Activated CD8-positive, alpha-beta T cell treated with anti-CD3 and anti-CD28 coated beads for 36 hours (primary cell): ENCODE results near the gene TK2. TPM values are rescaled to one million over a fixed set of nuclear protein-coding genes. Genes with fewer than 3 reads are reported as not detected.

Experiments used
- ATAC-seq: fragments of 200-7000 bp; cut with Tn5 transposase; one replicate; pipeline ENCODE4 v1.10.0; 2021; ENCODE audit warnings: mild to moderate bottlenecking, moderate library complexity
- CTCF ChIA-PET: fragments of 350-600 bp; sonication (Branson Sonifier 250); formaldehyde crosslinking; loops from one replicate; lab custom pipeline; 2021; ENCODE audit warnings: antibody characterized with exemption; lab: Charles Lee
- POLR2A ChIA-PET: fragments of 350-600 bp; sonication (Branson Sonifier 250); formaldehyde crosslinking; loops from one replicate; lab custom pipeline; 2021; ENCODE audit warnings: antibody characterized with exemption; lab: Charles Lee
- DNase-seq: peaks from one replicate; pipeline ENCODE4 v3.0.0-alpha.2; 2020
- H3K27ac Mint-ChIP-seq: one replicate; pipeline ENCODE4 v1.8.0; 2021; ENCODE audit warnings: mild to moderate bottlenecking, mixed read lengths
- H3K27me3 Mint-ChIP-seq: one replicate; pipeline ENCODE4 v1.8.0; 2021; ENCODE audit warnings: mixed read lengths
- H3K36me3 Mint-ChIP-seq: one replicate; pipeline ENCODE4 v1.8.0; 2021; ENCODE audit warnings: low read depth, mixed read lengths
- H3K4me1 Mint-ChIP-seq: one replicate; pipeline ENCODE4 v1.8.0; 2021; ENCODE audit warnings: low read depth, mixed read lengths
- H3K4me3 Mint-ChIP-seq: one replicate; pipeline ENCODE4 v1.8.0; 2021; ENCODE audit warnings: mild to moderate bottlenecking, moderate library complexity, mixed read lengths
- H3K9me3 Mint-ChIP-seq: one replicate; pipeline ENCODE4 v1.8.0; 2021; ENCODE audit warnings: mixed read lengths
- CTCF ChIP-seq: fragments of 200-600 bp; IDR thresholded peaks from one replicate; pipeline ENCODE4 v1.8.0; 2022; ENCODE audit warnings: antibody characterized with exemption, mild to moderate bottlenecking
- intact Hi-C: fragments of 100-400 bp; cut with micrococcal nuclease; formaldehyde crosslinking; loops from one replicate; pipeline ENCODE4 v1.10.0; 2022
- total RNA-seq, 2 experiments: library from RNA; stranded (reverse); gene quantifications; one replicate each; pipeline ENCODE4 v1.2.3, GENCODE V29; 2021

TK2 gene
- total RNA-seq, 2 experiments from 2014 or later, result 3.2 to 4.4 TPM

GRCh38 chr16:66562409-66562808 is 12.5 kb upstream of the TK2 start:
- Mint-ChIP-seq H3K9me3 (no peaks in the 10 kb centered on the region), H3K27me3 (no peaks in the 10 kb centered on the region), H3K4me3 (no peak overlapping the region), H3K27ac (peak overlapping the region; percentile 64), H3K36me3 (peaks cover 58% of the 10 kb centered on the region), H3K4me1 (peaks cover 56% of the 10 kb centered on the region)
- ATAC-seq (no peak), DNase-seq (no peak)
- POLR2A ChIA-PET, result interaction anchor here (0.6 to 2.9 kb wide), 3 partner anchors 9 to 43 kb away, joined by 3 to 16 read pairs (median 3); partner anchors contain the start of gene CKLF
- CTCF ChIA-PET, result interaction anchor here (0.9 to 4.4 kb wide), 19 partner anchors 10 to 178 kb away, joined by 3 to 30 read pairs (median 13); partner anchors contain the start of genes CKLF, CMTM2 and CMTM3
- intact Hi-C loops, result loop anchor here (5.0 kb wide), 1 partner anchor 45 kb away; no protein-coding TSS in a partner anchor
- TF ChIP-seq CTCF, result peak; percentile 44

GRCh38 chr16:66561381-66562080 is 11.6 kb upstream of the TK2 start:
- no peak for TF ChIP-seq CTCF
- intact Hi-C loops, result loop anchor here (5.0 kb wide), 1 partner anchor 46 kb away; no protein-coding TSS in a partner anchor
- DNase-seq (no peak), ATAC-seq (no peak)
- Mint-ChIP-seq H3K9me3 (no peaks in the 10 kb centered on the region), H3K4me3 (no peak overlapping the region), H3K27me3 (no peaks in the 10 kb centered on the region), H3K27ac (peak overlapping the region; percentile 76), H3K36me3 (peaks cover 51% of the 10 kb centered on the region), H3K4me1 (peaks cover 56% of the 10 kb centered on the region)
- ChIA-PET POLR2A (interaction anchor here (0.6 to 2.9 kb wide), 3 partner anchors 8 to 44 kb away, joined by 3 to 16 read pairs (median 3); partner anchors contain the start of gene CKLF), CTCF (interaction anchor here (1.1 to 4.4 kb wide), 16 partner anchors 9 to 179 kb away, joined by 3 to 30 read pairs (median 14); partner anchors contain the start of genes CKLF, CMTM2 and CMTM3)

- POLR2A ChIA-PET, result interaction anchor here (1.0 to 2.5 kb wide), 3 partner anchors 9 to 38 kb away, joined by 4 to 10 read pairs (median 4); partner anchors contain the start of genes CKLF and CMTM2
- Mint-ChIP-seq H3K27me3 (no peaks in the 10 kb centered on the region), H3K4me3 (no peak overlapping the region), H3K36me3 (peaks cover 50% of the 10 kb centered on the region), H3K9me3 (no peaks in the 10 kb centered on the region), H3K4me1 (peaks cover 70% of the 10 kb centered on the region), H3K27ac (peak overlapping the region; percentile 57)
- TF ChIP-seq CTCF, result no peak
- no peak for ATAC-seq
- CTCF ChIA-PET, result interaction anchor here (1.3 to 1.4 kb wide), 2 partner anchors 19 to 32 kb away, joined by 3 to 4 read pairs; partner anchors contain the start of gene CMTM2
- intact Hi-C loops, result loop anchor here (5.0 kb wide), 1 partner anchor 47 kb away; no protein-coding TSS in a partner anchor
- DNase-seq, result no peak
These were observed 10.2 kb upstream of the TK2 start for GRCh38 chr16:66560107-66560506.

- H3K4me1 Mint-ChIP-seq, result peaks cover 61% of the 10 kb centered on the region
- ATAC-seq (no peak), DNase-seq (no peak)
- ChIA-PET CTCF (interaction anchor here (1.0 to 4.9 kb wide), 4 partner anchors 9 to 147 kb away, joined by 3 to 41 read pairs (median 19); no protein-coding TSS in a partner anchor), POLR2A (interaction anchor here (1.0 to 7.3 kb wide), 8 partner anchors 9 to 80 kb away, joined by 3 to 78 read pairs (median 4); no protein-coding TSS in a partner anchor)
- H3K27ac Mint-ChIP-seq, result peak overlapping the region; percentile 92
- H3K27me3 Mint-ChIP-seq, result no peaks in the 10 kb centered on the region
- no peaks in the 10 kb centered on the region for H3K9me3 Mint-ChIP-seq
- H3K4me3 Mint-ChIP-seq, result peak overlapping the region; percentile 88
- peaks cover 43% of the 10 kb centered on the region for H3K36me3 Mint-ChIP-seq
- no peak for TF ChIP-seq CTCF
- intact Hi-C loops, result loop anchor here (5.0 kb wide), 1 partner anchor 48 kb away; the partner anchor contains the start of gene CMTM3
These were observed 4.6 kb upstream of the TK2 start for GRCh38 chr16:66554495-66554894.
